ENCODE results near the gene PAXIP1.

GRCh38 chr7:154987571-154987970 lies 15.4 kb downstream of the PAXIP1 start:
- TF ChIP-seq CTCF (IDR thresholded peaks at IDR 0.05) = no peak
- TF ChIP-seq POLR2A (IDR thresholded peaks at IDR 0.05) = no peak

Data from thyroid gland (tissue), 4 donors.